ENCODE measurements around the gene CD79B.

- TF ChIP-seq POLR2AphosphoS5 (IDR thresholded peaks at IDR 0.05), result no peak
- TF ChIP-seq POLR2A (IDR thresholded peaks at IDR 0.05), result no peak
- no peak for TF ChIP-seq EP300 (IDR thresholded peaks at IDR 0.05)
Measured at GRCh38 chr17:63945784-63946439, 13.8 kb upstream of the CD79B start.

Data from sigmoid colon (tissue), 4 donors.